ENCODE data around the gene MKKS.

GRCh38 chr20:10367693-10367942 lies 66.4 kb downstream of the MKKS start:
- no peak for TF ChIP-seq MYC (IDR thresholded peaks at IDR 0.05; ENCODE audit: low read depth, low read length)
- no peak for TF ChIP-seq CTCF (IDR thresholded peaks at IDR 0.05; ENCODE audit: low read depth, low read length)
- no peak for TF ChIP-seq POLR2A (IDR thresholded peaks at IDR 0.05; ENCODE audit: extremely low read depth, insufficient read length)
- TF ChIP-seq MAX (IDR thresholded peaks at IDR 0.05; ENCODE audit: low read depth, low read length): no peak

Measured in NB4 (cell line).